ENCODE data around the gene GSTA4.

GSTA4 gene

GRCh38 chr6:52995089-52995912, at the start of gene GSTA4:
GSTA4 (minus strand) TSS chr6:52995284; CDS start chr6:52994243, 1,041 bp downstream.
- DNase-seq (ENCODE audit: low spot score): peak; percentile 99

GRCh38 chr6:53044572-53044971, 49.5 kb upstream of the GSTA4 start:
- no peak for DNase-seq (ENCODE audit: low spot score)

GRCh38 chr6:53044071-53044470, 49.0 kb upstream of the GSTA4 start:
- DNase-seq (ENCODE audit: low spot score): no peak

- no peak for DNase-seq (ENCODE audit: low spot score)
Observed at GRCh38 chr6:53043581-53043980, 48.5 kb upstream of the GSTA4 start.

- no peak for DNase-seq (ENCODE audit: low spot score)
Observed at GRCh38 chr6:53042112-53042511, 47.0 kb upstream of the GSTA4 start.

GRCh38 chr6:53041356-53041755, 46.3 kb upstream of the GSTA4 start:
- DNase-seq (ENCODE audit: low spot score): no peak

GRCh38 chr6:53038596-53038995, 43.5 kb upstream of the GSTA4 start:
- DNase-seq (ENCODE audit: low spot score): no peak

GRCh38 chr6:53038141-53038540, 43.1 kb upstream of the GSTA4 start:
- DNase-seq (ENCODE audit: low spot score): no peak

- no peak for DNase-seq (ENCODE audit: low spot score)
Observed at GRCh38 chr6:53035549-53036213, 40.6 kb upstream of the GSTA4 start.

GRCh38 chr6:53033764-53034163, 38.7 kb upstream of the GSTA4 start:
- DNase-seq (ENCODE audit: low spot score): no peak

GRCh38 chr6:53032849-53033248, 37.8 kb upstream of the GSTA4 start:
- no peak for DNase-seq (ENCODE audit: low spot score)

- DNase-seq (ENCODE audit: low spot score): no peak
Observed at GRCh38 chr6:53031281-53031680, 36.2 kb upstream of the GSTA4 start.

GRCh38 chr6:53029761-53030160, 34.7 kb upstream of the GSTA4 start:
- DNase-seq (ENCODE audit: low spot score): no peak

- no peak for DNase-seq (ENCODE audit: low spot score)
Observed at GRCh38 chr6:53029257-53029656, 34.2 kb upstream of the GSTA4 start.

GRCh38 chr6:53028467-53028866, 33.4 kb upstream of the GSTA4 start:
- DNase-seq (ENCODE audit: low spot score): no peak

GRCh38 chr6:53027131-53027718, 32.1 kb upstream of the GSTA4 start:
- no peak for DNase-seq (ENCODE audit: low spot score)

GRCh38 chr6:53026526-53026925, 31.4 kb upstream of the GSTA4 start:
- DNase-seq (ENCODE audit: low spot score): no peak

GRCh38 chr6:53023323-53023722, 28.2 kb upstream of the GSTA4 start:
- no peak for DNase-seq (ENCODE audit: low spot score)

GRCh38 chr6:53020005-53020744, 25.1 kb upstream of the GSTA4 start:
- no peak for DNase-seq (ENCODE audit: low spot score)

GRCh38 chr6:53018446-53018845, 23.4 kb upstream of the GSTA4 start:
- no peak for DNase-seq (ENCODE audit: low spot score)

GRCh38 chr6:53015486-53015885, 20.4 kb upstream of the GSTA4 start:
- DNase-seq (ENCODE audit: low spot score): no peak

- DNase-seq (ENCODE audit: low spot score): no peak
Observed at GRCh38 chr6:53014744-53015143, 19.7 kb upstream of the GSTA4 start.

Measured in cerebellar cortex (tissue), 1 donor.